H9 (cell line): ENCODE measurements around the gene CABLES1. TPM values are rescaled to one million over a fixed set of nuclear protein-coding genes. Genes with fewer than 3 reads are reported as not detected.

Source experiments
- DNase-seq: peaks from one replicate; pipeline ENCODE4 v3.0.0-alpha.2; 2017
- H2AFZ ChIP-seq: one replicate; pipeline ENCODE4 v1.6.1; 2013; ENCODE audit warnings: mild to moderate bottlenecking, low read length, control low read depth, moderate library complexity
- H2AK5ac ChIP-seq: 2 replicates; pipeline ENCODE4 v1.6.1; 2013; ENCODE audit warnings: low read length, control low read depth, mixed read lengths; ENCODE audit not compliant: insufficient read length
- H2BK120ac ChIP-seq: one replicate; pipeline ENCODE4 v1.6.1; 2013; ENCODE audit warnings: low read depth, mild to moderate bottlenecking, low read length, control low read depth, inconsistent platforms; ENCODE audit not compliant: poor library complexity, severe bottlenecking
- H2BK12ac ChIP-seq: 2 replicates; pipeline ENCODE4 v1.6.1; 2013; ENCODE audit warnings: low read length, control low read depth, mixed read lengths, low read depth; ENCODE audit not compliant: insufficient read length
- H2BK15ac ChIP-seq: 2 replicates; pipeline ENCODE4 v1.6.1; 2013; ENCODE audit warnings: low read depth, low read length, control low read depth
- H2BK20ac ChIP-seq: one replicate; pipeline ENCODE4 v1.6.1; 2013; ENCODE audit warnings: low read depth, mild to moderate bottlenecking, low read length, control low read depth, inconsistent platforms; ENCODE audit not compliant: poor library complexity, severe bottlenecking
- H2BK5ac ChIP-seq: 2 replicates; pipeline ENCODE4 v1.6.1; 2013; ENCODE audit warnings: low read length, control low read depth, mixed read lengths; ENCODE audit not compliant: insufficient read length
- H3K14ac ChIP-seq: 2 replicates; pipeline ENCODE4 v1.6.1; 2013; ENCODE audit warnings: low read length, control low read depth; ENCODE audit not compliant: insufficient read depth
- H3K18ac ChIP-seq: 2 replicates; pipeline ENCODE4 v1.6.1; 2013; ENCODE audit warnings: low read depth, mild to moderate bottlenecking, mixed read lengths, low read length, control low read depth; ENCODE audit not compliant: insufficient read length
- H3K23ac ChIP-seq: 2 replicates; pipeline ENCODE4 v1.6.1; 2013; ENCODE audit warnings: low read length, control low read depth, mixed read lengths, low read depth; ENCODE audit not compliant: insufficient read length
- H3K23me2 ChIP-seq: 2 replicates; pipeline ENCODE4 v1.6.1; 2013; ENCODE audit warnings: low read depth, mild to moderate bottlenecking, mixed read lengths, low read length, control low read depth; ENCODE audit not compliant: insufficient read length, poor library complexity, severe bottlenecking
- H3K27ac ChIP-seq: 2 replicates; pipeline ENCODE4 v1.5.1; 2013; ENCODE audit warnings: low read length, control low read depth, mixed read lengths, low read depth; ENCODE audit not compliant: insufficient read length
- H3K27me3 ChIP-seq: 2 replicates; pipeline ENCODE4 v1.6.1; 2013; ENCODE audit warnings: low read length, control low read depth, inconsistent platforms; ENCODE audit not compliant: insufficient read depth
- H3K4ac ChIP-seq: 2 replicates; pipeline ENCODE4 v1.6.1; 2013; ENCODE audit warnings: low read depth, mild to moderate bottlenecking, control low read depth, inconsistent platforms, low read length, moderate library complexity
- H3K4me1 ChIP-seq: 2 replicates; pipeline ENCODE4 v1.6.1; 2013; ENCODE audit warnings: low read length, control low read depth, inconsistent platforms; ENCODE audit not compliant: insufficient read depth
- H3K4me2 ChIP-seq: 2 replicates; pipeline ENCODE4 v1.6.1; 2013; ENCODE audit warnings: low read length, control low read depth, mixed read lengths; ENCODE audit not compliant: insufficient read length, insufficient read depth
- H3K56ac ChIP-seq: 2 replicates; pipeline ENCODE4 v1.6.1; 2013; ENCODE audit warnings: low read depth, mild to moderate bottlenecking, mixed read lengths, low read length, control low read depth; ENCODE audit not compliant: insufficient read length
- H3K79me1 ChIP-seq: 2 replicates; pipeline ENCODE4 v1.6.1; 2013; ENCODE audit warnings: low read depth, mild to moderate bottlenecking, moderate library complexity, low read length, control low read depth, inconsistent platforms; ENCODE audit not compliant: insufficient read depth, poor library complexity, severe bottlenecking
- H3K79me2 ChIP-seq: 2 replicates; pipeline ENCODE4 v1.6.1; 2013; ENCODE audit warnings: low read length, control low read depth, inconsistent platforms; ENCODE audit not compliant: insufficient read depth
- H3K9ac ChIP-seq: 2 replicates; pipeline ENCODE4 v1.6.1; 2013; ENCODE audit warnings: low read length, control low read depth, mixed read lengths; ENCODE audit not compliant: insufficient read length; ENCODE audit errors: extremely low read depth
- H3K9me3 ChIP-seq: one replicate; pipeline ENCODE4 v1.6.1; 2013; ENCODE audit warnings: low read depth, low read length, inconsistent platforms; ENCODE audit not compliant: control insufficient read depth
- H3T11ph ChIP-seq: one replicate; pipeline ENCODE4 v1.6.1; 2013; ENCODE audit warnings: mild to moderate bottlenecking, low read length, control low read depth, inconsistent platforms
- H4K20me1 ChIP-seq: one replicate; pipeline ENCODE4 v1.6.1; 2013; ENCODE audit not compliant: control insufficient read depth, insufficient read length, insufficient read depth
- H4K5ac ChIP-seq: 2 replicates; pipeline ENCODE4 v1.6.1; 2013; ENCODE audit warnings: low read depth, mild to moderate bottlenecking, mixed read lengths, low read length, control low read depth; ENCODE audit not compliant: insufficient read length
- H4K8ac ChIP-seq: replicated peaks from 2 replicates; pipeline ENCODE4 v1.6.1; 2013; ENCODE audit warnings: low read length, control low read depth, mixed read lengths, low read depth; ENCODE audit not compliant: insufficient read length
- H4K91ac ChIP-seq: 2 replicates; pipeline ENCODE4 v1.6.1; 2013; ENCODE audit warnings: low read depth, mild to moderate bottlenecking, moderate library complexity, mixed read lengths, low read length, control low read depth; ENCODE audit not compliant: insufficient read length
- H3K27ac Mint-ChIP-seq, 3 experiments: 2 replicates in 2 of 3; 3 replicates in 1 of 3; pipeline ENCODE4 v1.8.0; 2020 to 2021; ENCODE audit warnings: mixed read lengths in 3 of 3, mild to moderate bottlenecking in 1 of 3, moderate library complexity in 1 of 3
- H3K27me3 Mint-ChIP-seq: 2 replicates; pipeline ENCODE4 v1.8.0; 2021; ENCODE audit warnings: low read depth, mild to moderate bottlenecking, moderate library complexity, mixed read lengths
- H3K36me3 Mint-ChIP-seq, 3 experiments: 2 replicates in 2 of 3; 3 replicates in 1 of 3; pipeline ENCODE4 v1.8.0; 2020 to 2021; ENCODE audit warnings: low read depth in 3 of 3, mixed read lengths in 3 of 3; ENCODE audit not compliant: insufficient read depth in 1 of 3
- H3K4me1 Mint-ChIP-seq, 2 experiments: 2 replicates each; pipeline ENCODE4 v1.8.0; 2020; ENCODE audit warnings: mixed read lengths in 2 of 2
- H3K4me3 Mint-ChIP-seq, 2 experiments: 2 replicates in 1 of 2; 3 replicates in 1 of 2; pipeline ENCODE4 v1.8.0; 2020 to 2021; ENCODE audit warnings: mild to moderate bottlenecking in 2 of 2, mixed read lengths in 2 of 2, moderate library complexity in 1 of 2
- H3K9me3 Mint-ChIP-seq, 2 experiments: 2 replicates in 1 of 2; 3 replicates in 1 of 2; pipeline ENCODE4 v1.8.0; 2020; ENCODE audit warnings: mild to moderate bottlenecking in 2 of 2, mixed read lengths in 2 of 2, moderate library complexity in 1 of 2
- CTCF ChIP-seq: fragments of 200-600 bp; sonication (generic); conservative IDR thresholded peaks from 3 replicates; pipeline ENCODE4 v1.8.0; 2021; ENCODE audit warnings: antibody characterized with exemption, mild to moderate bottlenecking
- WGBS: extraction: QIAGEN DNeasy Blood & Tissue Kit; methylation state at CpG from one replicate; pipeline ENCODE4 v1.1.7; 2013; ENCODE audit warnings: missing lambda C conversion rate, low lambda C conversion rate, mixed read lengths; ENCODE audit not compliant: insufficient read length; ENCODE audit errors: extremely low coverage; 5-methylcytosine and 5-hydroxymethylcytosine counted together
- total RNA-seq: library from RNA; stranded (reverse); gene quantifications from 2 replicates; pipeline ENCODE4 v1.2.1, GENCODE V29; 2021

CABLES1 gene
- total RNA-seq, 1 experiment from 2014 or later, result 27.1 TPM

GRCh38 chr18:23156134-23156533 is 20.8 kb downstream of the CABLES1 start:
- no peak overlapping the region for H3K14ac ChIP-seq
- H3K56ac ChIP-seq, result no peak overlapping the region
- no peak overlapping the region for H3K23ac ChIP-seq
- H3T11ph ChIP-seq, result no peak overlapping the region
- no peak overlapping the region for H3K4me2 ChIP-seq
- no peak overlapping the region for H4K8ac ChIP-seq
- no peak overlapping the region for H3K9ac ChIP-seq
- H2BK12ac ChIP-seq, result no peak overlapping the region
- H4K91ac ChIP-seq, result no peak overlapping the region
- Mint-ChIP-seq H3K4me3 (no peak overlapping the region), H3K27ac (peak overlapping the region; percentile 53 to 82 (median 63); a peak in 3 of 7 replicates), H3K4me1 (peaks cover 23 to 26% of the 10 kb centered on the region in 2 experiments), H3K27me3 (no peaks in the 10 kb centered on the region), H3K9me3 (no peaks in the 10 kb centered on the region), H3K36me3 (peaks cover under 1 to 4% (median 3%) of the 10 kb centered on the region in 3 experiments; a peak in 5 of 7 replicates)
- no peaks in the 10 kb centered on the region for H3K27me3 ChIP-seq
- peaks cover 4% of the 10 kb centered on the region for H3K79me1 ChIP-seq
- H3K27ac ChIP-seq, result no peak overlapping the region
- no CpG with 5 or more reads among the region's 7 CpGs for WGBS
- no peaks in the 10 kb centered on the region for H3K23me2 ChIP-seq
- no peak overlapping the region for H3K18ac ChIP-seq
- no peak overlapping the region for H4K5ac ChIP-seq
- no peak overlapping the region for H2BK5ac ChIP-seq
- H2BK20ac ChIP-seq, result no peak overlapping the region
- no peak overlapping the region for H3K4ac ChIP-seq
- no peak for DNase-seq
- H3K4me1 ChIP-seq, result peaks cover 5% of the 10 kb centered on the region; the same call in 1 of the 2 replicates
- no peaks in the 10 kb centered on the region for H4K20me1 ChIP-seq
- no peak overlapping the region for H2AFZ ChIP-seq
- H3K79me2 ChIP-seq, result peaks cover 13% of the 10 kb centered on the region; the same call in 1 of the 2 replicates
- no peak overlapping the region for H2AK5ac ChIP-seq
- no peak for TF ChIP-seq CTCF
- H2BK120ac ChIP-seq, result no peak overlapping the region
- H2BK15ac ChIP-seq, result no peak overlapping the region
- H3K9me3 ChIP-seq, result no peaks in the 10 kb centered on the region
